Glomerular endothelial cell (primary cell): Measurements from ENCODE around the gene RAF1. TPM values are rescaled to one million over a fixed set of nuclear protein-coding genes. Genes with fewer than 3 reads are reported as not detected.
"Not testable (repeated sequence)": the region's sequence is repeated elsewhere in the genome, so short reads cannot be mapped to it uniquely, and the experiment has no call there.

Experiments used
- DNase-seq: peaks from one replicate; pipeline ENCODE4 v3.0.0-alpha.2; 2011; ENCODE audit warnings: low read depth, low spot score; ENCODE audit errors: extremely low read depth
- total RNA-seq: library from RNA; depleted of rRNA; stranded (reverse); fragments of >200 nt; gene quantifications from 2 replicates; pipeline ENCODE4 v1.2.3, GENCODE V29; 2015

RAF1 gene
- total RNA-seq, 1 donor from 2014 or later = 72.3 TPM

GRCh38 chr3:12679468-12679867 lies 15.6 kb upstream of the RAF1 start:
- no peak for DNase-seq

GRCh38 chr3:12677616-12678015 lies 13.7 kb upstream of the RAF1 start:
- DNase-seq = no peak

DNA sequence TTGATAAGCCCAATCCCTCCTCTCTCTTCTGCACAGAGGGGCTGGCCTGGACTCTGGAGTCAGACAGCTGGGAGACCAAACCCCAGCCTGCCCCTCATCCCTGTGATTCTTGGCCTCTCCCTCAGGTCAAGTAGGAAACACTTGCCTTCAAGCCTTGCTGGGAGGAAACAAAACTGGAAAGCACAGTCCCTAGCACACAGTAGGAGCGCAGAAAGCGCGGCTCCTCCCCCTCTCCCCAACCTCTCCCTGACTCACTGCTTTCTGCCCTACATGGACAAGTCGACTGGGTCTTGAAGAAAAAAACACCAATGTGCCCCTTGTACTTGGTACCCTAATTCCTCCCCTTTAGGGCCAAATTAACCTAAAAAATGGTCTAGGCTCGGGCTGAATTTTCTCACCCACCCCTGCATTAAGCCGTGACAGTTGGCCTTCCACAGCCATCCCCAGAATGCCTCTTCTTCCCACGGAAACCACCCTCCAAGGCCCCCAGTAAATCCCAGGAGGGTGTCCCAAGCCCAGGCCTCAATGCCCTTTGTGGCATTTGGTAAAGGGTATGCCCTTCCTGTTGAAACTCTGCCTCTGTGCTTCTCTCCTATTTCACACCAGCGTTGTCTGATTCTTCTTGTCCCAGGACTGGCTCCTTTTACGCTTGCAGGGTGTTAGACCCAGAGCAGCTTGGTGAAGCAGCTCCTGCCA lies 11.3 kb upstream of the RAF1 start:
- DNase-seq = no peak

DNA sequence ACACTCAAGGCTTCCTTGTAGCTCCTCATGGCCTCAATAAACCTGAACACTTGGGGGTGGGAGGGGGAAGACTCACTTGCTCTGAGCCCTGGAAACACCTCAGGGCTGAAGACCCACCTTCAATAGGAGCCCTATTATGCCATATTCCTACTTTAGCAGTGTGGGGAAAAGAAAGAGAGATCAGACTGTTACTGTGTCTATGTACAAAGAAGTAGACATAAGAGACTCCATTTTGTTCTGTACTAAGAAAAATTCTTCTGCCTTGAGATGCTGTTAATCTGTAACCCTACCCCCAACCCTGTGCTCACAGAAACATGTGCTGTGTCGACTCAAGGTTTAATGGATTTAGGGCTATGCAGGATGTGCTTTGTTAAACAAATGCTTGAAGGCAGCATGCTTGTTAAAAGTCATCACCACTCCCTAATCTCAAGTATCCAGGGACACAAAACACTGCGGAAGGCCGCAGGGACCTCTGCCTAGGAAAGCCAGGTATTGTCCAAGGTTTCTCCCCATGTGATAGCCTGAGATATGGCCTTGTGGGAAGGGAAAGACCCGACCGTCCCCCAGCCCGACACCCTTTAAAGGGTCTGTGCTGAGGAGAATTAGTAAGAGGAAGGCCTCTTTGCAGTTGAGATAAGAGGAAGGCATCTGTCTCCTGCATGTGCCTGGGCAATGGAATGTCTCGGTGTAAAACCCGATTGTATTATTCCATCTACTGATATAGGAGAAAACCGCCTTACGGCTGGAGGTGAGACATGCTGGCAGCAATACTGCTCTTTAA lies 10.2 kb upstream of the RAF1 start:
- not testable (repeated sequence) for DNase-seq

DNA sequence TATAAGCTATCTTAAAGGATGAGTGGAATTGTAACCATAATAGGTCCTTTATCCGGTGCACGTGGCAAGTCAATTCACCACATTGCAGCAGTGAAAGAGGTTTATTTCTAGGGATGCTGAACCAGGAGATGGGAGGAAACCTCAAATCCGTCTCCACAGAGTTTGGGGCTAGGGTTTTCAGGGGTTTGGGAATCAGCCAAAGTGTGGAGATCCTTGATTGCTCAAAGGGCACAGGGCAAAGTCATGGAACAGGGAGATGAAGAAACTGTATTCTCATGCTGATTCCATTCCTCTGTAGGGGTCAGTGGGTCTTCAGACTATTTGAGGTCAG lies 7.2 kb upstream of the RAF1 start:
- DNase-seq = no peak

DNA sequence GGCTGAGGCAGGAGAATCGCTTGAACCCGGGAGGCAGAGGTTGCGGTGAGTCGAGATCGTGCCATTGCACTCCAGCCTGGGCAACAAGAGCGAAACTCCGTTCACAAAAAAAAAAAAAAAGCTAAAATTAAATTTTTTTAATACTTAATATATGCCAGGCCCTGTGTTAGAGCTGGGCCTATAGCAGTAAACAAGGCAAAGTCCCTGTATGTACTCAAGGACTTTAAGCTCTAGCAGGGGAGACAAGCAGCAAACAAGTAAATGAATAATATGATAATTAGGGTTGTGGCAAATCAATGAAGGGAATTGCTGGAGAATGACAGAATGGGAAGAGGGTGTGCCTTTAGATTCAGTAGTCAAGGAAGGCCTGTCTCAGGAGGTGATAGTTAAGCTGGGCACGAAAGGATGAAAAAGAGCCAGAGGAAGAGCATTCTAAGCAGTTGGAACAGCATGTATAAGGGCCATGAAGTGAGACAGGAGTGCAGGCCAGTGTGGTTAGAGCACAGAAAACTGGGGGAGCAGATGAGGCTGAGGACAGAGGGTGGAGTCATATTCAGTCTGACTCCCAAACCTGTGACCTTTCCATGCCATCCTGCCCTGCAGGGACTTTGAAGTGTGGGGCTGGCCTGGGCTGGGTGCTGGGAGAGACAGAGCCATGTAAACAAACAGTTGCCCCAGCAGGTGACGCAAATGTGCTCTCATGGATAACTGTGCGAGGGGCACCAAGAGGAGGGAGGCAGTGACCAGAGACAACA lies 6.6 kb upstream of the RAF1 start:
- DNase-seq = no peak

DNA sequence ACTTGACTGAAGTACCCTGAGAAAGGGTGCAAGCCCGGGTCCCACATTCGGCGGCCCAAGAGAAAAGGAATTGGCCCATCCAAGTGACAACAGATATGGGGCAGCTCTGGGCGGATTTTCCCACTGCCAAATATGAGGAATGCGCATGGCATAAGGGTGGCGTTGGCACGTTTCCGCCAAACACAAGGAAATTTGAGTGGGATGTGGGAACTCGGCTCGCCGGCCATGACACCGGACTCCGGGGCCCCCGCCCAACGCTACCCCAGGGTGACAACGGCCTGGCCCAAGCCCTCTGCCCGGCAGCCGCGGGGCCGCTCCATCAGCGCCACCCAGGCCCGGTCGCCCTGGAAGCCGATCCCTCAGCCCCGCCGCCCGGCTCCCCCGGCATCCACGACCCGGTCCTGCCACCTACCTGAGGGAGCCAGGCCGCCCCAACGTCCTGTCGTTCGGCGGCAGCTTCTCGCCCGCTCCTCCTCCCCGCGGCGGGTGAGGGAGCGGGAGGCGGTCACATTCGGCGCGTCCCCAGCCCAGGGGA lies 449 bp downstream of the RAF1 start:
- DNase-seq = no peak

DNA sequence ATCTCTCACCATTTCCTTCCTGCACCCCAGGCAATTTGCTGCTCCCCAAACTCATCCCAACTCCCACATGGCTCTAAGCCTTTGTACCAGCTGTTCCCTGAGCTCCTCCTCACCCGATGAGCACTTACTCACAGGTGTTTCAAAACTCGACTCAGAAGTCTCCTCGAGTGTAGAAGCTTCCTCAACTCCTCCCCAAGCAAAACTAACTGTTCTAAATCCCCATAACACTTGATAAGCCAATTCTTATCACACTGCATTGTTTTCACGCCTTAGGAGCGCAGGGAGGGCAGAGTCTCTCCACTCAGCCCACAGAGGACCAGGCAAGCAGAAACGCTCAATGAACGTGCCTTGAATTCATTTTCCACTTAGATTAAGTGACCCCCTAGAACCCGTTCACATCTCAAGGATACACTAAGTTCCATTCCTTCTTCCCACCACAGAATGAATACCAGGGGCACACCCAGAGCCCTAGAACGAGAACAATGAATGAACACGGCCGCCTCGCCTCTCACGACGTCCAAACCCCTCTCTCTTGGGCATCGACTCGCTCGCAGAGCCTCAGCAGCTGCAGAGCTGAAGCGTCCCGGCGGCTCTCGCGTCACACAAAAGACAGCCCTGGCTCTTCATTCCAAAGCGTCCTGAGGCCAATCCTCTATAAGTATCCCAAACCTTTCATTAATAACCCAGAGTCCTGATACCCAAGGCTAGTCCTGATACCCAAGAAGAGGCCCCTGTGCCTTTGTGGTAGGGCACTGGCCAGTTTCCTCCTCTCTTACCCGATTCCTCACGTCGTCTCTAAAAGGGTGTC lies 1.1 kb downstream of the RAF1 start:
- no peak for DNase-seq

DNA sequence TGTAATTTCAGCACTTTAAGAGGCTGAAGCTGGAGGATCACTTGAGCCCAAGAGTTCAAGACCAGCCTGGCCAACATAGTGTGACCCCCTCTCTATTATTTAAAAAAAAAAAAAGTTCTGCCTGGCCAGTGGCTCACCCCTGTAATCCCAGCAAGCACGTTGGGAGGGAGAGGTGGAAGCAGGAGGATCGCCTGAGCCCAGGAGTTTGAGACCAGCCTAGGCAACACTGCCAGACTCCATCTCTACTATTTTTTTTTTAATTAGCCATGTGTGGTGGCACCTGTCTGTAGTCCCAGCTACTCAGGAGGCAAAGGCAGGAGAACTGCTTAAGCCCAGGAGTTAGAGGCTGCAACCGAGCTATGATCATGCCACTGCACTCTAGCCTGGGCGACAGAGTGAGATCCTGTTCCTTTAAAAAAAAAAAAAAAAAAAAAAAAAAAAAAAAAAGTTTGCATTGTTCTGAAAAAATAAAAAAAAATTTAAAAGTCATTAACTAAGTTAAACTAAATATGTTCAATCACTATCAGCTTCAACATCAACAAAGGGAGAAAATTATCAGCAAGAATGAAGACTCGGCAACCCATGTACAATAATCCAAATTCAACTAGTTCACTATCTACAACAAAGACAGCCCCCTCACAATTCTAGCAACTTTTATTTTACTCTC lies 1.9 kb downstream of the RAF1 start:
- no peak for DNase-seq

DNA sequence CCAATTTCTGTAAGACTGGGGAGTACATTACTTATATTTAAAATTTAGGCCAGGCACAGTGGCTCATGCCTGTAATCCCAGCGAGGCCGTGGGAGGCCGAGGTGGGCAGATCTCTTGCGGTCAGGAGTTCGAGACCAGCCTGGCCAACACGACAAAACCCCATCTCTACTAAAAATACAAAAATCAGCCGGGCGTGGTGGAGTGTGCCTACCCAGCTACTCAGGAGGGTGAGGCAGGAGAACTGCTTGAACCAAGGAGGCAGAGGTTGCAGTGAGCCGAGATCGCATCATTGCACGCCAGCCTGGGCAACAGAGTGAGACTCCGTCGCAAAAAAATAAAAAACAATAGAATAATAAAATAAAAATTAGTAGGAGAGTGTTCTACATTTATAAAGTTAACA lies 2.5 kb downstream of the RAF1 start:
- not testable (repeated sequence) for DNase-seq

DNA sequence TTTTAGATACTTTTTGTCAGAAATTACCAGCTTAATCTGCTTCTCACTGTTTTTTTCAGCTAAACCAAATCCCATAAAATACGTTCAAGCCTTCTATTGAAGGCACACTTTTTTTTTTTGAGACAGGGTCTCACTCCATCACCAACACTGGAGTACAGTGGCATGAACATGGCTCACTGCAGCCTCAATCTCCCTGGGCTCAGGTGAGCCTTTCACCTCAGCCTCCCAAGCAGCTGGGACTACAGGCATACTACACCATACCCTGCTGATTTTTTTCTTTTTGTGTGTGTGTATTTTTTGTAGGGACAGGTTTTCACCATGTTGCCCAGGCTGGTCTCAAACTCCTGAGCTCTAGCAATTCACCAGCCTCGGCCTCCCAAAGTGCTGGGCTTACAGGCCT lies 3.7 kb downstream of the RAF1 start:
- no peak for DNase-seq

DNA sequence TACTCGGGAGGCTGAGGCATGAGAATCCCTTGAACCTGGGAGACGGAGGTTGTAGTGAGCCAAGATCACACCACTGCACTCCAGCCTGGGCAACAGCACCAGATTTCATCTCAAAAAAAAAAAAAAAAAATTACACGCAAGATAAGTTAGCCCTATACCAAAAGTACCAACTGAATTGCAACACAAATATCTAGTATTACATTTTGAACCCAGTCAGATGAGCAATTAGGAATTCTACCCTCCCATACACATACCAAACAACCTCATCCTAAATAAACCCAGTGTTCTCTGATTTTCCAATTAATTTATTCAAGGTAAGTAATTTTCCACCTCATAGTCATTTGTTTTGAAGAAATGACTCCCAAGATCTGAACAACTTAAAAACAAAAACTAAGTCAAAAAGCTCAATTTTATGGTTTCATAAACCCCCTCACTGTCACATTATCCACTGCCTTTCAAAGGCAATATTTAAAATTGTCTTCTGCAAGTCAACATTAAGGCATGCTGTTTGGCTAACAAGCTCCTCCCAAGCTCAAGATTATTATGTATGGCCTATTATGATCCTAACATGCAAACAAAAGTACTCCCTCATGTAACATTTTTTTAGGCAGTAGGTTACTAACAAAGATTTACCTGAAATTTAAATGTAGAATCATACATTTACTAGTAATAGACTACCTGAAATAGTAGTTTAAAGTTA lies 4.5 kb downstream of the RAF1 start:
- no peak for DNase-seq

DNA sequence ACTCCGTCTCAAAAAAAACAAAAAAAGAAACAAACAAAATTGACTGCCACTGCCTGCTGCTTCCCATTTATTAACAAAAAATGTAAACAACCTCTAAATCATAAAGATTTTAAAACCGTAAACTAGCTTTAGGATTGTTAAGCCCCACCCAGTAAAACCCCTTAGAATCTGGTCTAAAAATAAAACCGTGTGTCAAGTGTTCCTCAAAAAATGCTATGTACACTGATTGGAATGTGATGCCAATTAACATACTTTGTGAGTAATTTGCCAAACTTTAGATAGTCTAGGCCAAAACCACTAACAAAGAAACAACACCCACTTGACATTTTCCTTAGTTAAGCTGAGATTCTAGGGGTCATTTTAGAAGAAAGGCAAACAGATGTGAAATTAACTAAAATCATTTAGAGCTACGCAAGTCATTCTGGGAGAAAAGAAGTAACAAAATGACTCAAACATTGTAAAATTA lies 5.3 kb downstream of the RAF1 start:
- DNase-seq = no peak

DNA sequence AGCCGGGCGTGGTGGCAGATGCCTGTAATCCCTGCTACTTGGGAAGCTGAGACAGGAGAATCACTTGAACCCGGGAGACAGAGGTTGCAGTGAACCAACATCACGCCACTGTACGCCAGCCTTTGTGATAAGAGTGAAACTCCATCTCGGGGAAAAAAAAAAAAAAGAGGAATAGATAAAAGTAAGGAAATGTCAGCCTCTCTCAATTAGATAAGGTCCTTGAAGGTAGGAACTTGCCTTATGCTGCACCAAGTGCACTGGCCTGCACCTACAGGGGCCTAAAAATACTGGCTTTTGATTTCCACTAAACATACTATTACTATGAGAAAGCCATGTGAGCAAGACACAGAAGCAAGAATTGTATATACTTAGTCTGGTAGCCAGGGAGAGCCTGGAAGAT lies 7.1 kb downstream of the RAF1 start:
- no peak for DNase-seq

GRCh38 chr3:12656193-12656592 lies 7.7 kb downstream of the RAF1 start:
- no peak for DNase-seq

GRCh38 chr3:12655701-12656100 lies 8.2 kb downstream of the RAF1 start:
- no peak for DNase-seq

- DNase-seq = no peak
Observed at GRCh38 chr3:12653747-12654146, 10.2 kb downstream of the RAF1 start.

DNA sequence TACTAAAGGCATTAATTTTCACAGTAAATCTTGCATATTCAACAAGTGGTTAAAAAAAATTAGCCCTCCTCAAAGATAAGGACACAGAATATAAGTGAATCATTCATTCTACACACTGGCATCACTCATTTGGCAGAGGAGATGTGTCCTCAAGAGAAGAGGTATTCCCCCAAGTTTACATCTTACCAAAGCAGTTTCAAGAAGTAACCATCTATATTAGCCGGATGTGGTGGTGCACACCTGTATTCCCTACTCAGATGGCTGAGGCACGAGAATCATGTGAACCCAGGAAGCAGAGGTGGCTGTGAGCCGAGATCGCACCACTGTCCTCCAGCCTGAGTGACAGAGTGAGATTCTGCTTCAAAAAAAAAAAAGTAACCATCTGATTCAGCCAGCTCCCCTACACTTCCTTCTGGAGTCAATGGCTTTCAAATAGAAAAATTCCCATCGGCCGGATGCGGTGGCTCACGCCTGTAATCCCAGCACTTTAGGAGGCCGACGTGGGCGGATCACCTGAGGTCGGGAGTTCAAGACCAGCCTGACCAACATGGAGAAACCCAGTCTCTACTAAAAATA lies 15.4 kb downstream of the RAF1 start:
- no peak for DNase-seq

DNA sequence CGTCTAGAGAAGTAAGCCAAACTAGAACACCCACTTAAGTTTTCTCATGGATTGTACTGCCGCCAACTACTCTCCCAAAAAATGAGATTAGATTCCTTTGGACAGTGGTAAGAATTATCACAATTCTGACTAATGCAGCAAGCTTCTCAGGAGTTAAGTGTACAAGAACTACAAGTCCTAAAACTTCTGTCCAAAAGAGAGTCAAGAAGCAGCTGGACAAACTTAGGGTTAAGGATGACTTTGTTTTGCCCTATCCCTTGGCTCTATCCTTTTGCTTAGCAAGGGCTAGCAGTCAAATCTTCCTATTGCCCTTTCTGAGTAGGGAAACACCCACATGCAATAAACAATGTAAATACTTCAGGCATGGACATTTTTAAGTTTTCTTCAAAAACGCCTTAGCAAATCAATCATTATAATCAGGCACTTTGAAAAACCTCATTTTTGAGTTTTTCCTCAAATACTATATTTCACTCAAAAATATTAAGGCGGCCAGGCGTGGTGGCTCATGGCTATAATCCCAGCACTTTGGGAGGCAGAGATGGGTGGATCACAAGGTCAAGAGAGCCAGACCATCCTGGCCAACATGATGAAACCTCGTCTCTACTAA lies 19.5 kb downstream of the RAF1 start:
- DNase-seq = no peak
